Common myeloid progenitor, CD34-positive (primary cell): ENCODE results near the gene ALOXE3.
"Not testable (repeated sequence)": the region's sequence is repeated elsewhere in the genome, so short reads cannot be mapped to it uniquely, and the experiment has no call there.

Source experiments
- CTCF ChIA-PET: fragments of 350-600 bp; sonication (Branson Sonifier 250); formaldehyde crosslinking; loops from one replicate; lab custom pipeline; 2021; ENCODE audit warnings: antibody characterized with exemption; lab: Charles Lee
- POLR2A ChIA-PET: fragments of 350-600 bp; sonication (Branson Sonifier 250); formaldehyde crosslinking; loops from one replicate; lab custom pipeline; 2021; ENCODE audit warnings: antibody characterized with exemption; lab: Charles Lee
- DNase-seq, 3 donors: peaks; one replicate each; pipeline versions ENCODE4 v3.0.0 to v3.0.0-alpha.2; 2013
- H3K27ac ChIP-seq, 2 experiments: 1 replicate in 1 of 2; 2 replicates in 1 of 2; pipeline ENCODE4 v1.7.0; 2013; ENCODE audit warnings: inconsistent platforms in 2 of 2, low read length in 2 of 2, mild to moderate bottlenecking in 2 of 2, low read depth in 1 of 2, moderate library complexity in 1 of 2; ENCODE audit not compliant: severe bottlenecking in 2 of 2, insufficient read depth in 1 of 2, poor library complexity in 1 of 2
- H3K27me3 ChIP-seq, 5 experiments: replicated peaks in 2 of 5; 1 replicate in 3 of 5; 2 replicates in 2 of 5; pipeline versions ENCODE4 v1.6.1 to v1.7.0; 2013; ENCODE audit warnings: low read length in 4 of 5, mild to moderate bottlenecking in 2 of 5, moderate library complexity in 2 of 5, inconsistent platforms in 1 of 5; ENCODE audit not compliant: insufficient read depth in 5 of 5, control insufficient read depth in 4 of 5
- H3K36me3 ChIP-seq, 4 experiments: 1 replicate in 2 of 4; 2 replicates in 2 of 4; pipeline versions ENCODE4 v1.6.1 to v1.7.0; 2013; ENCODE audit warnings: low read length in 3 of 4, control low read depth in 1 of 4, mild to moderate bottlenecking in 1 of 4; ENCODE audit not compliant: control insufficient read depth in 4 of 4, insufficient read depth in 4 of 4
- H3K4me1 ChIP-seq, 4 experiments: 1 replicate in 3 of 4; 2 replicates in 1 of 4; pipeline versions ENCODE4 v1.6.1 to v1.7.1; 2013; ENCODE audit warnings: low read length in 3 of 4, mild to moderate bottlenecking in 3 of 4, control low read depth in 1 of 4, inconsistent platforms in 1 of 4, moderate library complexity in 1 of 4; ENCODE audit not compliant: control insufficient read depth in 4 of 4, insufficient read depth in 4 of 4; ENCODE audit errors: control extremely low read depth in 1 of 4
- H3K4me3 ChIP-seq, 7 experiments: 1 replicate in 4 of 7; 2 replicates in 3 of 7; pipeline versions ENCODE4 v1.5.1 to v1.7.0; 2013; ENCODE audit warnings: mild to moderate bottlenecking in 7 of 7, low read length in 6 of 7, moderate library complexity in 6 of 7, inconsistent platforms in 2 of 7, low read depth in 2 of 7, control low read depth in 1 of 7; ENCODE audit not compliant: insufficient read depth in 4 of 7, control insufficient read depth in 1 of 7; ENCODE audit errors: extremely low read depth in 1 of 7
- H3K9me3 ChIP-seq, 5 experiments: 1 replicate in 4 of 5; 2 replicates in 1 of 5; pipeline versions ENCODE4 v1.6.1 to v1.7.1; 2013; ENCODE audit warnings: low read length in 4 of 5, mild to moderate bottlenecking in 2 of 5, inconsistent platforms in 1 of 5, low read depth in 1 of 5, moderate library complexity in 1 of 5; ENCODE audit not compliant: control insufficient read depth in 4 of 5, insufficient read depth in 2 of 5; ENCODE audit errors: control extremely low read depth in 1 of 5
- WGBS: methylation state at CpG from one replicate; pipeline ENCODE4 v1.1.5; 2013; ENCODE audit not compliant: insufficient coverage; 5-methylcytosine and 5-hydroxymethylcytosine counted together

The ALOXE3 gene

GRCh38 chr17:8116776-8117175, 1.5 kb downstream of the ALOXE3 start:
- H3K27ac ChIP-seq, result no peak overlapping the region
- CTCF ChIA-PET, result interaction anchor here (1.1 to 6.0 kb wide), 8 partner anchors 10 to 100 kb away, joined by 3 to 87 read pairs (median 4); partner anchors contain the start of gene ALOX12B
- no peaks in the 10 kb centered on the region for H3K9me3 ChIP-seq
- no peaks in the 10 kb centered on the region for H3K36me3 ChIP-seq
- POLR2A ChIA-PET, result no interaction called here
- no peak for DNase-seq
- WGBS, result 60% methylated on average over 18 of the region's 18 CpGs
- H3K27me3 ChIP-seq, result peaks cover 4 to 48% (median 22%) of the 10 kb centered on the region in 5 experiments
- no peak overlapping the region for H3K4me3 ChIP-seq
- H3K4me1 ChIP-seq, result peaks cover 0 to 35% (median 31%) of the 10 kb centered on the region in 4 experiments

GRCh38 chr17:8110907-8111306, 7.4 kb downstream of the ALOXE3 start:
- Histone ChIP-seq H3K27ac (no peak overlapping the region), H3K4me3 (no peak overlapping the region), H3K27me3 (peaks cover 4 to 25% (median 12%) of the 10 kb centered on the region in 5 experiments), H3K36me3 (no peaks in the 10 kb centered on the region), H3K9me3 (no peaks in the 10 kb centered on the region), H3K4me1 (peaks cover 0 to 18% (median 11%) of the 10 kb centered on the region in 4 experiments)
- 97% methylated on average over 6 of the region's 6 CpGs for WGBS
- POLR2A ChIA-PET, result interaction anchor here (0.9 kb wide), 1 partner anchor 63 kb away, joined by 3 read pairs; no protein-coding TSS in a partner anchor
- CTCF ChIA-PET, result interaction anchor here (0.7 to 13.8 kb wide), 17 partner anchors 8 to 235 kb away, joined by 3 to 206 read pairs (median 11); partner anchors contain the start of genes ALOX12B, ALOXE3 and HES7
- DNase-seq, result no peak

- Histone ChIP-seq H3K4me3 (peak overlapping the region in 2 of 7 experiments; percentile 64 to 75), H3K36me3 (no peaks in the 10 kb centered on the region), H3K27ac (no peak overlapping the region), H3K9me3 (no peaks in the 10 kb centered on the region), H3K27me3 (peaks cover 2 to 21% (median 8%) of the 10 kb centered on the region in 5 experiments), H3K4me1 (peaks cover 0 to 18% (median 12%) of the 10 kb centered on the region in 4 experiments)
- WGBS, result 27% methylated on average over 8 of the region's 10 CpGs
- CTCF ChIA-PET, result interaction anchor here (0.7 to 13.8 kb wide), 16 partner anchors 9 to 236 kb away, joined by 3 to 206 read pairs (median 12); partner anchors contain the start of genes ALOX12B, ALOXE3 and HES7
- no peak for DNase-seq
- POLR2A ChIA-PET, result interaction anchor here (0.9 kb wide), 1 partner anchor 63 kb away, joined by 3 read pairs; no protein-coding TSS in a partner anchor
Measured at GRCh38 chr17:8110456-8110804, 7.9 kb downstream of the ALOXE3 start.

GRCh38 chr17:8109661-8110455, 8.5 kb downstream of the ALOXE3 start:
- whole genome bisulfite sequencing, result 16% methylated on average over 50 of the region's 63 CpGs
- CTCF ChIA-PET, result interaction anchor here (0.7 to 13.8 kb wide), 14 partner anchors 9 to 52 kb away, joined by 3 to 206 read pairs (median 12); partner anchors contain the start of genes ALOX12B, ALOXE3 and HES7
- POLR2A ChIA-PET, result interaction anchor here (0.9 kb wide), 1 partner anchor 64 kb away, joined by 3 read pairs; no protein-coding TSS in a partner anchor
- H3K9me3 ChIP-seq, result no peaks in the 10 kb centered on the region
- peak overlapping the region in 6 of 7 experiments; percentile 8 to 75 (median 57) for H3K4me3 ChIP-seq
- peaks cover 2 to 16% (median 2%) of the 10 kb centered on the region in 5 experiments for H3K27me3 ChIP-seq
- no peak overlapping the region for H3K27ac ChIP-seq
- peak; percentile 55 to 76 (median 71) for DNase-seq
- no peaks in the 10 kb centered on the region for H3K36me3 ChIP-seq
- peaks cover 0 to 21% (median 16%) of the 10 kb centered on the region in 4 experiments for H3K4me1 ChIP-seq

GRCh38 chr17:8108972-8109660, 9.2 kb downstream of the ALOXE3 start:
- ChIA-PET CTCF (interaction anchor here (1.0 to 13.8 kb wide), 14 partner anchors 8 to 51 kb away, joined by 3 to 206 read pairs (median 12); partner anchors contain the start of genes ALOX12B, ALOXE3 and HES7), POLR2A (no interaction called here)
- H3K27ac ChIP-seq, result no peak overlapping the region
- no peak overlapping the region for H3K4me3 ChIP-seq
- DNase-seq, result no peak
- 95% methylated on average over 26 of the region's 33 CpGs for WGBS
- H3K36me3 ChIP-seq, result no peaks in the 10 kb centered on the region
- peaks cover 0 to 8% (median 2%) of the 10 kb centered on the region in 5 experiments for H3K27me3 ChIP-seq
- peaks cover 0 to 21% (median 17%) of the 10 kb centered on the region in 4 experiments for H3K4me1 ChIP-seq
- H3K9me3 ChIP-seq, result no peaks in the 10 kb centered on the region

GRCh38 chr17:8106980-8107379, 11.3 kb downstream of the ALOXE3 start:
- DNase-seq, H3K36me3 ChIP-seq, H3K27me3 ChIP-seq, H3K9me3 ChIP-seq, H3K27ac ChIP-seq, H3K4me3 ChIP-seq: not testable (repeated sequence)
- WGBS, result 100% methylated on average over 2 of the region's 4 CpGs
- POLR2A ChIA-PET, result interaction anchor here (1.0 kb wide), 1 partner anchor 13 kb away, joined by 5 read pairs; no protein-coding TSS in a partner anchor
- peaks cover 0 to 21% (median 17%) of the 10 kb centered on the region in 4 experiments for H3K4me1 ChIP-seq
- CTCF ChIA-PET, result interaction anchor here (1.9 to 13.8 kb wide), 4 partner anchors 8 to 37 kb away, joined by 8 to 206 read pairs (median 44); partner anchors contain the start of genes ALOX12B and ALOXE3
